ENCODE measurements around the gene CELA2A.
"Not testable (repeated sequence)": the region's sequence is repeated elsewhere in the genome, so short reads cannot be mapped to it uniquely, and the experiment has no call there.

Gene CELA2A

DNA sequence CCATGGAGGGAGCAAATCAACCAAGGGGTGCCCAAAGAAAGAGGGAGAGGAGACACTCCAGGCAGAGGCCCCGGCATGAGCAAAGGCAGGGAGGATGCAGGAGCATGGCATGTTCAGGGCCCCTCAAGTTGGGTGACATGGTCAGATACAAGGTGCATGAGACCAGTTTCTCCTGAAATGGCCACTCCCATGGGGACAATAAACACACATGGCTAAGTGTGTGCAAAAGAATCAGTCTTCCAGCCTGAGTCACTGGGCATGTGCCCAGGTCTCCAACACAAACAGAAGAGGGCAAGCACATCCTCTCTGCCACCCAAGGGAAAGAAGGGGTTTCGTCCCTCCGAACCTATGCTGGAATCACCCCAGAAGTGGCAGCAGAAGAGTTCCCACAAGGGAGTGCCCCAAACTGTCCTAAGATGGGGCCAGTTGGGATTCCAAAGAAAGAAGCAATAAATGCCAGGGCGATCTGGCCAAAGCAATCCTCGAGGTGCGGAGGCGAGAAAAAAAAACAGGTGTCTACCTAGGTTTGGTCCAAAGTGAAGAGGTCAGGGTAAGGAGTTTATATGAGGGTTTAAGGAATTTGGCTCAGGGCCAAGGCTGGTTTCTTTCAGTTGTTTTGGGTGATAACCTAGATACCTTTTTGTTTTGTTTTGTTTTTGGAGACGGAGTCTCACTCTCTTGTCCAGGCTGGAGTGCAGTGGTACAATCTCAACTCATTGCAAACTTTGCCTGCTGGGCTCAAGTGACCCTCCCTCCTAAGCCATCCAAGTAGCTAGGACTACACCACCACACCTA is 54.3 kb downstream of the CELA2A start:
- Histone ChIP-seq H3K36me3 (ENCODE audit: insufficient read depth, low read length) (peaks cover 5% of the 10 kb centered on the region), H3K4me2 (ENCODE audit: low read length) (no peak overlapping the region), H3K4me1 (ENCODE audit: control insufficient read depth, insufficient read depth, low read length) (peaks cover 13% of the 10 kb centered on the region), H3K4me3 (ENCODE audit: low read length) (no peak overlapping the region), H3K9me3 (replicated peaks; ENCODE audit: low read length) (no peaks in the 10 kb centered on the region), H3K27me3 (ENCODE audit: control insufficient read depth, insufficient read depth, low read length) (no peaks in the 10 kb centered on the region), H3K9ac (ENCODE audit: low read depth, low read length) (no peak overlapping the region)

DNA sequence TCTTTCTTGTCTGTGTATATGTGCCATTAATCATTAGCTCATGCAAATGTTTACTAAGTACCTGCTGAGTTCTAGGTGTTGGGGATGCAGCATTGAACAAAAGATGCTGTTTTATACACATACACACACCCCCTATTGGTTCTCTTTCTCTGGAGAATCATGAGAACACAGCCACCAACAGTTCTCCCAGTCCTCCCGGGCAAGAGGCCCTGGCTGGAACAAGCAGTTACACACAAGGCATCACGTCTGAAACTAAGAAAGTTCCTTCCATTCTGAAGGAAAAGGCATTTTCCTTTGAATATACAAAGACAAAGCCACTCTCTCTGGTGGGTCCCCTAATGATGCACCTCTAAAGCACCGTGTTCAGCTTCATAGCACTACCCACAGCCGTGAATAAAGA is 56.7 kb downstream of the CELA2A start:
- Histone ChIP-seq H3K4me3 (ENCODE audit: low read length) (no peak overlapping the region), H3K9ac (ENCODE audit: low read depth, low read length) (no peak overlapping the region), H3K4me1 (ENCODE audit: control insufficient read depth, insufficient read depth, low read length) (peaks cover 13% of the 10 kb centered on the region), H3K36me3 (ENCODE audit: insufficient read depth, low read length) (peaks cover 5% of the 10 kb centered on the region), H3K4me2 (ENCODE audit: low read length) (no peak overlapping the region), H3K27me3 (ENCODE audit: control insufficient read depth, insufficient read depth, low read length) (no peaks in the 10 kb centered on the region), H3K9me3 (replicated peaks; ENCODE audit: low read length) (no peaks in the 10 kb centered on the region)

DNA sequence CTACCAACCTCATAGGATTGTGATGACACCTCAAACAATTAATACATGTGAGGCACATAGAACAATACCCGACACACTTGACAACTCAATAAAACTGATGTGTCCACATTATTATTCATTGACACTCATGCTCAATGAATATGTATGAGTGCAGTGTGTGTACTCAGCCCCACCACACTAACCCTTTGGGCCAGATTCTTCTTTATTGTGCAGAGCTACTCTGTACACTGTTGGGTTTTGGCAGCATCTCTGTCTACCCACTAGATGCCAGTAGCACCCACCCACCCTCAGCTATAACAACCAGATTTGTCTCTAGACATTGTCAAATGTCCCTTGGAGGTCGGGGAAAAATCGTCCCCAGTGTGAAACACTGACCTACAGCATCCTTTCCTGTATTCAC is 57.4 kb downstream of the CELA2A start:
- Histone ChIP-seq H3K9me3 (replicated peaks; ENCODE audit: low read length) (no peaks in the 10 kb centered on the region), H3K4me2 (ENCODE audit: low read length) (no peak overlapping the region), H3K36me3 (ENCODE audit: insufficient read depth, low read length) (peaks cover 5% of the 10 kb centered on the region), H3K4me1 (ENCODE audit: control insufficient read depth, insufficient read depth, low read length) (peaks cover 13% of the 10 kb centered on the region), H3K27me3 (ENCODE audit: control insufficient read depth, insufficient read depth, low read length) (no peaks in the 10 kb centered on the region), H3K9ac (ENCODE audit: low read depth, low read length) (no peak overlapping the region), H3K4me3 (ENCODE audit: low read length) (no peak overlapping the region)

DNA sequence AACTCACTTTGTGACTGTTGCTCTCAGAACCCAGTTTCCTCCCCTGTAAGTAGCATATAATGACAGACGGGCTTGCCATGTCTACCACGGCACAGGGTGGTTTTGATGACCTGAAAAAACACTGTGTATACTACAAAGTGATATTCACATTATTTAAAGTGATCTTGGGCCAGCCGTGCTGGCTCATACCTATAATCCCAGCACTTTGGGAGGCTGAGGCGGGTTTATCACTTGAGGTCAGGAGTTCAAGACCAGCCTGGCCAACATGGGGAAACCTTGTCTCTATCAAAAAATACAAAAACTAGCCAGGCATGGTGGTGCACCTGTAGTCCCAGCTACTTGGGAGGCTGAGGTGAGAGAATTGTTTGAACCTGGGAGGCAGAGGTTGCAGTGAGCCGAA is 58.0 kb downstream of the CELA2A start:
- peaks cover 13% of the 10 kb centered on the region for H3K4me1 ChIP-seq (ENCODE audit: control insufficient read depth, insufficient read depth, low read length)
- not testable (repeated sequence) for H3K9ac ChIP-seq (ENCODE audit: low read depth, low read length); H3K4me2 ChIP-seq (ENCODE audit: low read length); H3K9me3 ChIP-seq (replicated peaks; ENCODE audit: low read length); H3K4me3 ChIP-seq (ENCODE audit: low read length); H3K27me3 ChIP-seq (ENCODE audit: control insufficient read depth, insufficient read depth, low read length); H3K36me3 ChIP-seq (ENCODE audit: insufficient read depth, low read length)

DNA sequence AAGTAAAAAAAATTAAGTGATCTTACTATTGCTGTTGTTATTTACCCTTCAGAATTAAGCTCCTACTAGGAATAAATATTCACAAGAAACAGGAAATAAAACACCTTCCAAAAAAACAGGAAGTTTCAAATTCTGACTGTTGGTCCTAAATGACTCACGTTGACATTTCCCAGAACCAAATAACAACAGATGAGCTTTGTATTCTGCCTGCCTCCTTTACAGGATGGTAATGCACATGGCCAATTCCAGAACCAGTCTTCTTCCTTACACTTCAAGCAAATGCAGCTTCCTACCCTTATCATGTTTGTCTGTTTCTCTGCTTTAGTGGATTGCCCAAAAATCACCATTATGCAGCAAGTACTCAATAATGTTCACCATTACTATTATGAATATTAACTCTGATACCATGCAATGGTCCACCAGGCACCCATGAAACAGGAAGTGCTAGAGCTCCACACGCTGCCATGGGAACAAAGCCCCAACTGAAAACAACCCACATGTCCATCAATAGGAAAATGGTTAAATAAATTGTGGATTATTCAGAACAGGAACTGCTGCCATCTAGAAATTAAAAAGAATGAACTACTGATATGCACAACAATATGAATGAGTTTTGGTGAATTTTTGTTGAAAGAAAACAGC is 58.6 kb downstream of the CELA2A start:
- Histone ChIP-seq H3K9ac (ENCODE audit: low read depth, low read length) (no peak overlapping the region), H3K4me1 (ENCODE audit: control insufficient read depth, insufficient read depth, low read length) (peaks cover 13% of the 10 kb centered on the region), H3K9me3 (replicated peaks; ENCODE audit: low read length) (no peaks in the 10 kb centered on the region), H3K4me3 (ENCODE audit: low read length) (no peak overlapping the region), H3K27me3 (ENCODE audit: control insufficient read depth, insufficient read depth, low read length) (no peaks in the 10 kb centered on the region), H3K4me2 (ENCODE audit: low read length) (no peak overlapping the region), H3K36me3 (ENCODE audit: insufficient read depth, low read length) (peaks cover 5% of the 10 kb centered on the region)

DNA sequence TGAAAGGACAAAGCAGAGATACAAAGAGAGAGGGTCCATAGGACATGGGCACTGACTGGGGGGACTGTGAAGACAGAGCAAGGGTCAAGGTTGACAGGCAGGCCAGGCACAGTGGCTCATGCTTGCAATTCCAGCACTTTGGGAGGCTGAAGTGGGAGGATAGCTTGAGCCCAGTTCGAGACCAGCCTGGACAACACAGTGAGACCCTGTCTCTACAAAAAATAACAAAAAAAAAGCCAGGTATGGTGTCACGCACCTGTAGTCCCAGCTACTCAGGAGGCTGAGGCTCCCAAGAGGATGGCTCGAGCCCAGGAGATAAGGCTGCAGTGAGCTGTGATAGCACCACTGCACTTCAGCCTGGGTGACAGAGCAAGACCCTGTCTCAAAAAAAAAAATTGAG is 63.1 kb downstream of the CELA2A start:
- H3K4me1 ChIP-seq (ENCODE audit: control insufficient read depth, insufficient read depth, low read length) = peaks cover 5% of the 10 kb centered on the region
- no peak overlapping the region for H3K9ac ChIP-seq (ENCODE audit: low read depth, low read length)
- no peaks in the 10 kb centered on the region for H3K27me3 ChIP-seq (ENCODE audit: control insufficient read depth, insufficient read depth, low read length)
- H3K36me3 ChIP-seq (ENCODE audit: insufficient read depth, low read length) = no peaks in the 10 kb centered on the region
- H3K4me3 ChIP-seq (ENCODE audit: low read length) = no peak overlapping the region
- H3K4me2 ChIP-seq (ENCODE audit: low read length) = no peak overlapping the region
- H3K9me3 ChIP-seq (replicated peaks; ENCODE audit: low read length) = no peaks in the 10 kb centered on the region

DNA sequence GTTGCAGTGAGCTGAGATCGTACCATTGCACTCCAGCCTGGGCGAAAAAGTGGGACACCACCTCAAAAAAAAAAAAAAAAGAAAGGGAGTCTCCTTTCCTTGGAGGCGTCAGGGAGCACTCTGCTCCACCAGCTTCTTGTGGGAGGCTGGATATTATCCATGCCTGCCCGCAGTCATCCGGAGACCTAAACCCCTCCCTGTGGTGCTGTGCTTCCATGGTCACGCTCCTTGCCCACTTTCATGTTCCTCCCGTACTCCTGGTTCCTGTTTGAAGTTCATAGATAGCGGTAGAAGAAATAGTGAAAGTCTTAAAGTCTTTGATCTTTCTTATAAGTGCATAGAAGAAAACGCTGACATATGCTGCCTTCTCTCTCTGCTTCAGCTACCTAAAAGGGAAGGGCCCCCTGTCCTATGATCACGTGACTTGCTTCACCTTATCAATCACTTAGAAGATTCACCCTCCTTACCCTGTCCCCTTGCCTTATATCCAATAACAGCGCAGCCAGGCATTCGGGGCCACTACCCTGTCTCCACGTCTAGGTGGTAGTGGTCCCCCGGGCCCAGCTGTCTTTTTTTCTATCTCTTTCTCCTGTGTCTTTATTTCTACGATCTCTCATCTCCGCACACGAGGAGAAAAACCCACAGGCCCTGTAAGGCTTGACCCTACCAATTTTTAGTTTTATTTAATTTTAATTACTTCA is 64.8 kb downstream of the CELA2A start:
- H3K9me3 ChIP-seq (replicated peaks; ENCODE audit: low read length); H3K4me3 ChIP-seq (ENCODE audit: low read length); H3K4me2 ChIP-seq (ENCODE audit: low read length); H3K36me3 ChIP-seq (ENCODE audit: insufficient read depth, low read length); H3K9ac ChIP-seq (ENCODE audit: low read depth, low read length); H3K27me3 ChIP-seq (ENCODE audit: control insufficient read depth, insufficient read depth, low read length); H3K4me1 ChIP-seq (ENCODE audit: control insufficient read depth, insufficient read depth, low read length): not testable (repeated sequence)

Data from skeletal muscle satellite cell (primary cell).